ENCODE results near the gene PLXDC2.

DNA sequence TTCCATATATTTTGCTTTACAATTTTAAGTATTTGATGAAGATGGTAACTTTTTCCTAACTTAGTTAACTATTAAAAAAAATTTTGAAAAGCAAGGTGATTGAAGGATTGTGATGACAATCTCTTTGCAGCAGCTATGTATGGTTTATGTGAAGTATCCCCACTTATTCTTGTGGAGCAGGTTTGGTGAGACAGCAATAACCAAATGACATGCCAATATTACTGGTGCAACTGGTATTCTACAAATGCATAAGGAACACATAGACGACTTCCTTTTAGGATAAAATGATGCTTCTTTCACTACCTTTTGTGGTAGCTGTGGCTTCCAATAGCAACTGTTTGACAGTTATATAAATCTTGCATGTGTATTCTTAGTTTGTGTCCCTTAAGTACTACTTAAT is 465.3 kb downstream of the PLXDC2 start:
- TF ChIP-seq, protein P1, sequence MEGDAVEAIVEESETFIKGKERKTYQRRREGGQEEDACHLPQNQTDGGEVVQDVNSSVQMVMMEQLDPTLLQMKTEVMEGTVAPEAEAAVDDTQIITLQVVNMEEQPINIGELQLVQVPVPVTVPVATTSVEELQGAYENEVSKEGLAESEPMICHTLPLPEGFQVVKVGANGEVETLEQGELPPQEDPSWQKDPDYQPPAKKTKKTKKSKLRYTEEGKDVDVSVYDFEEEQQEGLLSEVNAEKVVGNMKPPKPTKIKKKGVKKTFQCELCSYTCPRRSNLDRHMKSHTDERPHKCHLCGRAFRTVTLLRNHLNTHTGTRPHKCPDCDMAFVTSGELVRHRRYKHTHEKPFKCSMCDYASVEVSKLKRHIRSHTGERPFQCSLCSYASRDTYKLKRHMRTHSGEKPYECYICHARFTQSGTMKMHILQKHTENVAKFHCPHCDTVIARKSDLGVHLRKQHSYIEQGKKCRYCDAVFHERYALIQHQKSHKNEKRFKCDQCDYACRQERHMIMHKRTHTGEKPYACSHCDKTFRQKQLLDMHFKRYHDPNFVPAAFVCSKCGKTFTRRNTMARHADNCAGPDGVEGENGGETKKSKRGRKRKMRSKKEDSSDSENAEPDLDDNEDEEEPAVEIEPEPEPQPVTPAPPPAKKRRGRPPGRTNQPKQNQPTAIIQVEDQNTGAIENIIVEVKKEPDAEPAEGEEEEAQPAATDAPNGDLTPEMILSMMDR (tag by site-specific recombination; IDR thresholded peaks at IDR 0.05), result no peak
- TF ChIP-seq ZSCAN16 (tag by site-specific recombination; IDR thresholded peaks at IDR 0.05) (no peak), SP2 (tag by site-specific recombination; IDR thresholded peaks at IDR 0.05) (no peak), ZNF830 (tag by site-specific recombination; IDR thresholded peaks at IDR 0.05; ENCODE audit: low read depth) (no peak), ZNF274 (IDR thresholded peaks at IDR 0.05; ENCODE audit: low read length) (no peak), ZNF274 (tag by site-specific recombination; IDR thresholded peaks at IDR 0.05; ENCODE audit: borderline replicate concordance) (no peak), GLI4 (tag by site-specific recombination; IDR thresholded peaks at IDR 0.05) (no peak), ZBTB48 (tag by site-specific recombination; IDR thresholded peaks at IDR 0.05) (no peak)
